ENCODE results near the gene LRRC10B. TPM values are rescaled to one million over a fixed set of nuclear protein-coding genes. Genes with fewer than 3 reads are reported as not detected.

LRRC10B gene
- total RNA-seq (2022; extraction: Qiagen RNA extraction) = 0.15 to 0.28 TPM (median 0.21 TPM) in 5 replicates

GRCh38 chr11:61507962-61508861, at the start of gene LRRC10B:
LRRC10B (plus strand) TSS chr11:61508749; CDS start chr11:61508999, 250 bp downstream.

Other genes with a start within 250 kb of the LRRC10B start
- 0.46 to 0.85 TPM (median 0.49 TPM) in 5 replicates for gene VWCE, start 213.4 kb upstream of the LRRC10B start, total RNA-seq (2022; extraction: Qiagen RNA extraction)
- 159 to 171 TPM (median 166 TPM) in 5 replicates for gene DDB1, start 175.6 kb upstream of the LRRC10B start, total RNA-seq (2022; extraction: Qiagen RNA extraction)
- gene TKFC, start 175.5 kb upstream of the LRRC10B start, total RNA-seq (2022; extraction: Qiagen RNA extraction) = 45.4 to 75.1 TPM (median 73.0 TPM) in 5 replicates
- 35.7 to 45.5 TPM (median 41.7 TPM) in 5 replicates for gene CYB561A3, start 146.9 kb upstream of the LRRC10B start, total RNA-seq (2022; extraction: Qiagen RNA extraction)
- 75.9 to 100 TPM (median 97.3 TPM) in 5 replicates for gene TMEM138, start 146.4 kb upstream of the LRRC10B start, total RNA-seq (2022; extraction: Qiagen RNA extraction)
- gene TMEM216, start 116.2 kb upstream of the LRRC10B start, total RNA-seq (2022; extraction: Qiagen RNA extraction) = 15.9 to 19.0 TPM (median 17.7 TPM) in 5 replicates
- 66.8 to 77.8 TPM (median 71.6 TPM) in 5 replicates for gene CPSF7, start 78.8 kb upstream of the LRRC10B start, total RNA-seq (2022; extraction: Qiagen RNA extraction)
- gene SDHAF2, start 78.6 kb upstream of the LRRC10B start, total RNA-seq (2022; extraction: Qiagen RNA extraction) = 33.9 to 49.1 TPM (median 45.4 TPM) in 5 replicates
- 0.93 to 1.5 TPM (median 1.2 TPM) in 5 replicates for gene SYT7, start 72.3 kb downstream of the LRRC10B start, total RNA-seq (2022; extraction: Qiagen RNA extraction)
- 5.2 to 8.3 TPM (median 7.4 TPM) in 5 replicates for gene DAGLA, start 171.6 kb downstream of the LRRC10B start, total RNA-seq (2022; extraction: Qiagen RNA extraction)
- gene MYRF, start 243.9 kb downstream of the LRRC10B start, total RNA-seq (2022; extraction: Qiagen RNA extraction) = 15.2 to 19.2 TPM (median 18.1 TPM) in 5 replicates